Measurements from ENCODE around the gene ANKRD18A.

Gene ANKRD18A

DNA sequence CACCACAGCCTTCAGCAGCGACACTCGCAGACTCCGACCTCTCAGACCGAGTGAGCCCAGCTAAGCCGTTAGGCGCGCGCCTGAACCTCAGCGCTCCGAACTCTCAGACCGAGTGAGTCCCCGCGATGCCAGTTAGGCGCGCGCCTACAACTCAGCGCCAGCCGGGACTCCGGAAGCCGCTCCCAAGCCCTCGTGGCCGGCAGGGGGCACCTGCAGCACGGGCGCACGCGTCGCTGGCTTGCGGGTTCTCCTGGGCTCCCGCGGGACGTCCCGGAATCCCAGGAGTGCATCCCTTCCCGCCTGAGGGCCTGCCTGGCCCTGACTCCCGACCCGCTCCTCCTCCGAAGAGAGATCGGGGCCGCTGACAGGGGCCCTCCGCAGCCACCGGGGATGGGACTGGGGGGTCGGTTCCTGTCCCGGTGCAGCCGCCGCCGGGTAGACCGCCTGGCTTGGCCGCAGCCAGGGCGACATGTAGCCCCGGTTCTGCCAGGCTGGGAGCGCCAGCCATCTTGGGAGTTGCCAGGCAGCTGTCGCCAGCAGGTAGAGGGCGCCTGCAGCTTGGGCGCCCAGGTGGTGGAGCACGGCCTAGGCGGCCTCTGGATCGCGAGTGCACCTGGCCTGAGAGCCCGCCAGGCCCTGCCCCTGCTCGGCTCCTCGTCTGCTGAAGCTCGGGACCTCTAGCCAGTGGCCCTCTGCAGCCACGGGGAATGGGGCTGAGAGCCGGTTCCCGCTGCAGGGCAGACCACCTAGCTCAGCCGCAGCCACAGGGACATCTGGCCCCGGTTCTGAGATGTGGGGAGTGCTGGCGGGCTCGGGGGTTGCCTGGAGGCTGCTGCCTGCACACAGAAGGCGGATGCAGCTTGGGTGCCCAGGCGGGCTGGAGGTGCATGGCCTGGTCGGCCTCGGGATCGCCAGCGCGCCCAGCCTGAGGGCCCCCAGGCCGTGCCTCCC, at the start of gene ANKRD18A:
ANKRD18A (minus strand) TSS at position 114 of the 951 bp plus-strand sequence. CDS start 311 bp downstream, outside the sequence.
- peak; percentile 93 for DNase-seq
- H2AFZ ChIP-seq (ENCODE audit: low read length), result peak within 1 kb of the TSS; percentile 97
- no peaks in the 10 kb centered on the region for H3K9me2 ChIP-seq (replicated peaks; ENCODE audit: insufficient read depth, low read length)
- H3K9ac ChIP-seq (ENCODE audit: low read length), result peak within 1 kb of the TSS; percentile 83
- H4K20me1 ChIP-seq (ENCODE audit: insufficient read depth, low read length), result 0 out of 2 replicates have a peak, but pooled peaks cover 3% of the 10 kb centered on the region
- no peaks in the 10 kb centered on the region for H3K27me3 ChIP-seq (replicated peaks; ENCODE audit: insufficient read depth, low read length)
- no peaks in the 10 kb centered on the region for H3K36me3 ChIP-seq (replicated peaks; ENCODE audit: insufficient read depth, low read length)
- no peaks in the 10 kb centered on the region for H3K9me3 ChIP-seq (replicated peaks; ENCODE audit: insufficient read depth, low read length)
- H3K4me1 ChIP-seq (ENCODE audit: low read length), result peaks cover 5% of the 10 kb centered on the region; the same call in 1 of the 2 replicates
- H3K27ac ChIP-seq (ENCODE audit: low read length), result peak within 1 kb of the TSS; percentile 85
- H3F3A ChIP-seq (ENCODE audit: insufficient read depth, low read length), result peaks cover 18% of the 10 kb centered on the region; the same call in 1 of the 2 replicates
- peaks cover 6% of the 10 kb centered on the region; the same call in 1 of the 2 replicates for H3K79me2 ChIP-seq (ENCODE audit: low read length)
- peak within 1 kb of the TSS; percentile 96 for H3K4me2 ChIP-seq (ENCODE audit: low read depth, low read length)
- TF ChIP-seq, protein P1, sequence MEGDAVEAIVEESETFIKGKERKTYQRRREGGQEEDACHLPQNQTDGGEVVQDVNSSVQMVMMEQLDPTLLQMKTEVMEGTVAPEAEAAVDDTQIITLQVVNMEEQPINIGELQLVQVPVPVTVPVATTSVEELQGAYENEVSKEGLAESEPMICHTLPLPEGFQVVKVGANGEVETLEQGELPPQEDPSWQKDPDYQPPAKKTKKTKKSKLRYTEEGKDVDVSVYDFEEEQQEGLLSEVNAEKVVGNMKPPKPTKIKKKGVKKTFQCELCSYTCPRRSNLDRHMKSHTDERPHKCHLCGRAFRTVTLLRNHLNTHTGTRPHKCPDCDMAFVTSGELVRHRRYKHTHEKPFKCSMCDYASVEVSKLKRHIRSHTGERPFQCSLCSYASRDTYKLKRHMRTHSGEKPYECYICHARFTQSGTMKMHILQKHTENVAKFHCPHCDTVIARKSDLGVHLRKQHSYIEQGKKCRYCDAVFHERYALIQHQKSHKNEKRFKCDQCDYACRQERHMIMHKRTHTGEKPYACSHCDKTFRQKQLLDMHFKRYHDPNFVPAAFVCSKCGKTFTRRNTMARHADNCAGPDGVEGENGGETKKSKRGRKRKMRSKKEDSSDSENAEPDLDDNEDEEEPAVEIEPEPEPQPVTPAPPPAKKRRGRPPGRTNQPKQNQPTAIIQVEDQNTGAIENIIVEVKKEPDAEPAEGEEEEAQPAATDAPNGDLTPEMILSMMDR (IDR thresholded peaks at IDR 0.05; ENCODE audit: low read length), result peak; percentile 55
- TF ChIP-seq EZH2phosphoT487 (IDR thresholded peaks at IDR 0.05; ENCODE audit: low read length) (no peak), EZH2 (optimal IDR thresholded peaks at IDR 0.05; ENCODE audit: low read depth, low read length) (no peak)
- H3K4me3 ChIP-seq (ENCODE audit: low read length), result peak within 1 kb of the TSS; percentile 87

DNA sequence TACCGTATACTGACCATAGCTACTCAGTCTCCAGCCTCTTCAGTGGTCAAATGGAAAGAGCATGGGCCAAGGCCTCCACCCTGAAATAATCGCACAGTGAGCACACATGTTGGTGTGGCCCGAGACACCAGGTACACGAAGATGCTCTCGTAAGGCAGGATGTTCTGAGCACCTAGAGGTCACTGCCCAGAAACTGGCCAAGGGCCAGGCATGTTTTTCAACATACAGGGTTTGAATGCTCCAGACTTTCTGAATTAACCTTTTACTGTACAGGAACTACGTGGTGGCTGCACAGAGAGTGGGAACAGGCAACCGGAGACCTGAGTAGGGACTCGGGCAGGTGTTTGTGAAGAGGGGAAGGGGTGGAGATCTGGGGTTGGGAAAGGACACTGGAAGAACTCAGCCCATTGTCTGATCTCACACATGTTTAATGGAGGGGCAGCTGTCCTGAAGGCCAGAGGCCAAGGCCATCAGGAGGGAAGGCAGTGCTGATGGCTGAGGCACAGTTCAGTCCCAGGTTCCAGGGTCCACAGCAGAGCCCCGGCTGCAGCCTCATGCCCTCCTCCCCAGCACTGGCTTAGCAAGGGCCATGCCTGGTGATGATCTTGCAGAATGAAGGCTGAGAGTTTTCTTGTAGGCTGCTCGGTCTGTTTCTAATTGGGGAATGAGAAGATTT, 48.5 kb upstream of the ANKRD18A start:
- Histone ChIP-seq H3K9me2 (replicated peaks; ENCODE audit: insufficient read depth, low read length) (no peaks in the 10 kb centered on the region), H2AFZ (ENCODE audit: low read length) (no peak overlapping the region), H3F3A (ENCODE audit: insufficient read depth, low read length) (no peaks in the 10 kb centered on the region), H3K4me1 (ENCODE audit: low read length) (no peaks in the 10 kb centered on the region), H3K79me2 (ENCODE audit: low read length) (no peaks in the 10 kb centered on the region), H3K4me2 (ENCODE audit: low read depth, low read length) (no peak overlapping the region), H3K27ac (ENCODE audit: low read length) (no peak overlapping the region), H3K27me3 (replicated peaks; ENCODE audit: insufficient read depth, low read length) (no peaks in the 10 kb centered on the region), H3K9ac (ENCODE audit: low read length) (no peak overlapping the region), H3K4me3 (ENCODE audit: low read length) (no peak overlapping the region), H3K9me3 (replicated peaks; ENCODE audit: insufficient read depth, low read length) (no peaks in the 10 kb centered on the region), H4K20me1 (ENCODE audit: insufficient read depth, low read length) (no peaks in the 10 kb centered on the region), H3K36me3 (replicated peaks; ENCODE audit: insufficient read depth, low read length) (no peaks in the 10 kb centered on the region)
- no peak for TF ChIP-seq EZH2 (optimal IDR thresholded peaks at IDR 0.05; ENCODE audit: low read depth, low read length)
- TF ChIP-seq EZH2phosphoT487 (IDR thresholded peaks at IDR 0.05; ENCODE audit: low read length), result no peak
- TF ChIP-seq, protein P1 (IDR thresholded peaks at IDR 0.05; ENCODE audit: low read length), result no peak
- DNase-seq, result no peak

DNA sequence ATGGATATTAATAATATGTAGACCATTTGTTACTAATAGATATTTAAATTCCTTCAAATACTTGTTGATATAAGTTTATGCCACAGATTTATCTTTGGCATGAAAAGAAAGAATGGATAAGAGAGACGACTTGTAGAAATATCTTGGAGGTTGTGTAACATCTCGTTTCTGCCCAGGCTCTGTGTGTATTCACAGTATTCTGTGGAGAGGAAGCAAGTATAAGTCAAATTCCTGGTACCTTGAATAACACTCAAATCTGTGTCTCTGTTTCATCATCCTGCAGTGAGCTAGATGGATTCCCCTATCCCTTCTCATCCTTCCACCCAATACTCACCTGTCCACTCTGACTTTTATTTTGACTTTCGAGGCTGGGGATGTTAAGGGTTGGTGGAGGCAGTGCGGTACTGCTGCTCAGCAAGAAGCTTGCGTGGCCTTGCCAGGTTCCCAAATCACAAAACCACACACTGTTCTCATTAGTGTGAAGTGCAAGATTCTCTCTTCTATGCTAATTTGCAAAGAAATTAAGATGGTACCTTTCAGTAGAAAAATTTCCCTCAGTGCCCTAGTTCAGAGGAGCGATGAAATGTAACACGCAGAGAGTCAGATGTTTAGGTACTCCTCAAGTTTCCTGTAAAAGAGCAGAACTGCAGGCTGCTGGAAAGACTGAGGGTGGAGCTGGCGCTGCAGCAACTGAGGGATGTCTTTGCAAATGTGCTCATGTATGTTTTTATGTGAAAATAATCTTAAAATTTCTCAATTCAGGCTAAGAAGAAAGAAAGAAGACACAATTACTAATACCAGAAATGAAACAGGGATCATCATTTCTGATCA, 42.6 kb upstream of the ANKRD18A start:
- Histone ChIP-seq H3F3A (ENCODE audit: insufficient read depth, low read length) (no peaks in the 10 kb centered on the region), H3K9me3 (replicated peaks; ENCODE audit: insufficient read depth, low read length) (no peaks in the 10 kb centered on the region), H3K36me3 (replicated peaks; ENCODE audit: insufficient read depth, low read length) (no peaks in the 10 kb centered on the region), H3K4me2 (ENCODE audit: low read depth, low read length) (no peak overlapping the region), H3K9ac (ENCODE audit: low read length) (no peak overlapping the region), H3K27ac (ENCODE audit: low read length) (no peak overlapping the region), H3K9me2 (replicated peaks; ENCODE audit: insufficient read depth, low read length) (no peaks in the 10 kb centered on the region), H3K79me2 (ENCODE audit: low read length) (no peaks in the 10 kb centered on the region), H3K4me1 (ENCODE audit: low read length) (no peaks in the 10 kb centered on the region), H2AFZ (ENCODE audit: low read length) (no peak overlapping the region), H4K20me1 (ENCODE audit: insufficient read depth, low read length) (no peaks in the 10 kb centered on the region), H3K4me3 (ENCODE audit: low read length) (no peak overlapping the region), H3K27me3 (replicated peaks; ENCODE audit: insufficient read depth, low read length) (no peaks in the 10 kb centered on the region)
- no peak for TF ChIP-seq EZH2phosphoT487 (IDR thresholded peaks at IDR 0.05; ENCODE audit: low read length)
- no peak for TF ChIP-seq EZH2 (optimal IDR thresholded peaks at IDR 0.05; ENCODE audit: low read depth, low read length)
- TF ChIP-seq, protein P1 (IDR thresholded peaks at IDR 0.05; ENCODE audit: low read length), result no peak
- no peak for DNase-seq
